ENCODE measurements around the gene SYT1. TPM values are rescaled to one million over a fixed set of nuclear protein-coding genes. Genes with fewer than 3 reads are reported as not detected.
"Not testable (repeated sequence)": the region's sequence is repeated elsewhere in the genome, so short reads cannot be mapped to it uniquely, and the experiment has no call there.

Gene SYT1
- total RNA-seq, 1 experiment from 2014 or later = 80.9 TPM

- intact Hi-C loops (cut with micrococcal nuclease; ENCODE audit: unreplicated experiment) = no loop called here
- Histone ChIP-seq H3K27me3 (replicated peaks; ENCODE audit: insufficient read depth, low read depth, low read length, poor library complexity) (no peaks in the 10 kb centered on the region), H3K9me3 (ENCODE audit: low read depth, low read length, poor library complexity, severe bottlenecking) (no peaks in the 10 kb centered on the region), H3K4me3 (ENCODE audit: low read depth, low read length, poor library complexity, severe bottlenecking) (no peak overlapping the region), H3K4me1 (ENCODE audit: insufficient read depth, low read length, poor library complexity, severe bottlenecking) (peaks cover 7% of the 10 kb centered on the region), H3K36me3 (ENCODE audit: insufficient read depth, low read length, poor library complexity, severe bottlenecking) (no peaks in the 10 kb centered on the region), H3K27ac (ENCODE audit: low read depth, low read length, poor library complexity, severe bottlenecking) (no peak overlapping the region)
- POLR2A ChIA-PET (ENCODE audit: low non-redundant PET) = no interaction called here
- DNase-seq (ENCODE audit: low spot score) = no peak
- CTCF ChIA-PET = no interaction called here
- TF ChIP-seq, protein P1, sequence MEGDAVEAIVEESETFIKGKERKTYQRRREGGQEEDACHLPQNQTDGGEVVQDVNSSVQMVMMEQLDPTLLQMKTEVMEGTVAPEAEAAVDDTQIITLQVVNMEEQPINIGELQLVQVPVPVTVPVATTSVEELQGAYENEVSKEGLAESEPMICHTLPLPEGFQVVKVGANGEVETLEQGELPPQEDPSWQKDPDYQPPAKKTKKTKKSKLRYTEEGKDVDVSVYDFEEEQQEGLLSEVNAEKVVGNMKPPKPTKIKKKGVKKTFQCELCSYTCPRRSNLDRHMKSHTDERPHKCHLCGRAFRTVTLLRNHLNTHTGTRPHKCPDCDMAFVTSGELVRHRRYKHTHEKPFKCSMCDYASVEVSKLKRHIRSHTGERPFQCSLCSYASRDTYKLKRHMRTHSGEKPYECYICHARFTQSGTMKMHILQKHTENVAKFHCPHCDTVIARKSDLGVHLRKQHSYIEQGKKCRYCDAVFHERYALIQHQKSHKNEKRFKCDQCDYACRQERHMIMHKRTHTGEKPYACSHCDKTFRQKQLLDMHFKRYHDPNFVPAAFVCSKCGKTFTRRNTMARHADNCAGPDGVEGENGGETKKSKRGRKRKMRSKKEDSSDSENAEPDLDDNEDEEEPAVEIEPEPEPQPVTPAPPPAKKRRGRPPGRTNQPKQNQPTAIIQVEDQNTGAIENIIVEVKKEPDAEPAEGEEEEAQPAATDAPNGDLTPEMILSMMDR (conservative IDR thresholded peaks at IDR 0.05; ENCODE audit: low read depth, low read length) = no peak
- no peak for TF ChIP-seq EZH2 (IDR thresholded peaks at IDR 0.05; ENCODE audit: borderline replicate concordance, low read depth, low read length, poor library complexity, severe bottlenecking)
- no TSS peak for BruUV-seq (replicated peaks)
Measured at GRCh38 chr12:79426121-79426520, 561.5 kb downstream of the SYT1 start.

DNA sequence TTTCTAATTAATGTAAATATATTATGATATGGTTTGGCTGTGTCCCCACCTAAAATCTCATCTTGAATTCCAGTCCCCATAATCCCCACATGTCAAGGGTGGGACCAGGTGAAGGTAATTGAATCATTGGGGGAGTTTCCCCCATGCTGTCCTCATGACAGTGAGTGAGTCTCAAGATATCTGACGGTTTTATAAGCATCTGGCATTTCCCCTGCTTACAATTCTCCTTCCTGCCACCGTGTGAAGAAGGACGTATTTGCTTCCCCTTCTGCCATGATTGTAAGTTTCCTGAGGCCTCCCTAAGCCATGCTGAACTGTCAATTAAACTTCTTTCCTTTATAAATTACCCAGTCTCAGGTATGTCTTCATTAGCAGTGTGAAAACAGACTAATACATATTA, 562.2 kb downstream of the SYT1 start:
- H3K4me1 ChIP-seq (ENCODE audit: insufficient read depth, low read length, poor library complexity, severe bottlenecking); H3K9me3 ChIP-seq (ENCODE audit: low read depth, low read length, poor library complexity, severe bottlenecking); H3K4me3 ChIP-seq (ENCODE audit: low read depth, low read length, poor library complexity, severe bottlenecking); H3K27me3 ChIP-seq (replicated peaks; ENCODE audit: insufficient read depth, low read depth, low read length, poor library complexity); CTCF ChIA-PET; H3K27ac ChIP-seq (ENCODE audit: low read depth, low read length, poor library complexity, severe bottlenecking); DNase-seq (ENCODE audit: low spot score); H3K36me3 ChIP-seq (ENCODE audit: insufficient read depth, low read length, poor library complexity, severe bottlenecking); POLR2A ChIA-PET (ENCODE audit: low non-redundant PET); BruUV-seq (replicated peaks); intact Hi-C loops (cut with micrococcal nuclease; ENCODE audit: unreplicated experiment): not testable (repeated sequence)

DNA sequence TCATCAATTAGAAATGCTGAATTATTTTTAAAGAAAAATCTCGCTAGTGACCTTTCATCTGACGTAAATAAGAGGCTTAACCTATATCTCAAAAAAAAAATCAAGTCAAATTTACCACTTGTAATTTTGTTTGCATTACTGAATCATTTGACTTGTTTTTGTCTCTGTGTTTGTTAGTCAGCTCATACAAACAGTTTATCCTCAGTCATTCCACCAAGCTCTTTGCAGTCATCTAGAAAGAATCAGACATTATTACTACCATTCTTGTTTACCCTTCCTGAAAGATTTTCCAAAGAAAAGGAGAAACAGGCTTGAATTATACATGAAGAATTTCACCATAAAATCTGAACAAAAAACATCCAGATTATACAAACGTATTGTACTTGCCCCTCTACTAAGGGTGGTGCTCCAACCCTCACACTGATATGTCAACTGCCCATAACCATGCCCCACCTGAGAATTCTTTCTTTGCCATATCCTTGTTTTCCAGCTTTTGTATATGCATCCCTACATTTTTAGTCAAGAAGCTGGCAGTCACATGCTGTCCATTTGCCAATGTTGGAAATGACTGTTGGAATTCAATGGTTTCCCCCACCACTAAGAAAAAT, 569.0 kb downstream of the SYT1 start:
- Histone ChIP-seq H3K4me1 (ENCODE audit: insufficient read depth, low read length, poor library complexity, severe bottlenecking) (no peaks in the 10 kb centered on the region), H3K27me3 (replicated peaks; ENCODE audit: insufficient read depth, low read depth, low read length, poor library complexity) (no peaks in the 10 kb centered on the region), H3K4me3 (ENCODE audit: low read depth, low read length, poor library complexity, severe bottlenecking) (no peak overlapping the region), H3K36me3 (ENCODE audit: insufficient read depth, low read length, poor library complexity, severe bottlenecking) (no peaks in the 10 kb centered on the region), H3K9me3 (ENCODE audit: low read depth, low read length, poor library complexity, severe bottlenecking) (no peaks in the 10 kb centered on the region), H3K27ac (ENCODE audit: low read depth, low read length, poor library complexity, severe bottlenecking) (no peak overlapping the region)
- POLR2A ChIA-PET (ENCODE audit: low non-redundant PET) = no interaction called here
- no peak for TF ChIP-seq EZH2 (IDR thresholded peaks at IDR 0.05; ENCODE audit: borderline replicate concordance, low read depth, low read length, poor library complexity, severe bottlenecking)
- TF ChIP-seq, protein P1 (conservative IDR thresholded peaks at IDR 0.05; ENCODE audit: low read depth, low read length) = no peak
- no TSS peak for BruUV-seq (replicated peaks)
- CTCF ChIA-PET = no interaction called here
- DNase-seq (ENCODE audit: low spot score) = no peak
- intact Hi-C loops (cut with micrococcal nuclease; ENCODE audit: unreplicated experiment) = no loop called here

- no peak for DNase-seq (ENCODE audit: low spot score)
Measured at GRCh38 chr12:79434561-79434960, 570.0 kb downstream of the SYT1 start.

More at GRCh38 chr12:79434561-79434960, 570.0 kb downstream of the SYT1 start:
- CTCF ChIA-PET = no interaction called here
- Histone ChIP-seq H3K4me1 (ENCODE audit: insufficient read depth, low read length, poor library complexity, severe bottlenecking) (no peaks in the 10 kb centered on the region), H3K4me3 (ENCODE audit: low read depth, low read length, poor library complexity, severe bottlenecking) (no peak overlapping the region), H3K27me3 (replicated peaks; ENCODE audit: insufficient read depth, low read depth, low read length, poor library complexity) (no peaks in the 10 kb centered on the region), H3K9me3 (ENCODE audit: low read depth, low read length, poor library complexity, severe bottlenecking) (no peaks in the 10 kb centered on the region), H3K36me3 (ENCODE audit: insufficient read depth, low read length, poor library complexity, severe bottlenecking) (no peaks in the 10 kb centered on the region), H3K27ac (ENCODE audit: low read depth, low read length, poor library complexity, severe bottlenecking) (no peak overlapping the region)
- intact Hi-C loops (cut with micrococcal nuclease; ENCODE audit: unreplicated experiment) = no loop called here
- no TSS peak for BruUV-seq (replicated peaks)
- POLR2A ChIA-PET (ENCODE audit: low non-redundant PET) = no interaction called here
- TF ChIP-seq EZH2 (IDR thresholded peaks at IDR 0.05; ENCODE audit: borderline replicate concordance, low read depth, low read length, poor library complexity, severe bottlenecking) = no peak
- TF ChIP-seq, protein P1 (conservative IDR thresholded peaks at IDR 0.05; ENCODE audit: low read depth, low read length) = no peak

Measured in A673 (cell line).